ENCODE results near the gene PTX4.

Gene PTX4

GRCh38 chr16:1500465-1501150, 11.9 kb upstream of the PTX4 start:
- no peak for DNase-seq

- no peak for DNase-seq
Measured at GRCh38 chr16:1499756-1500464, 11.2 kb upstream of the PTX4 start.

- DNase-seq, result no peak
Measured at GRCh38 chr16:1498899-1499676, 10.3 kb upstream of the PTX4 start.

- DNase-seq, result no peak
Measured at GRCh38 chr16:1497014-1497598, 8.4 kb upstream of the PTX4 start.

- DNase-seq, result no peak
Measured at GRCh38 chr16:1496464-1496863, 7.7 kb upstream of the PTX4 start.

- no peak for DNase-seq
Measured at GRCh38 chr16:1495889-1496262, 7.1 kb upstream of the PTX4 start.

GRCh38 chr16:1495211-1495888, 6.6 kb upstream of the PTX4 start:
- no peak for DNase-seq

- no peak for DNase-seq
Measured at GRCh38 chr16:1494711-1495110, 6.0 kb upstream of the PTX4 start.

GRCh38 chr16:1494129-1494640, 5.4 kb upstream of the PTX4 start:
- DNase-seq, result no peak

GRCh38 chr16:1493746-1494094, 5.0 kb upstream of the PTX4 start:
- DNase-seq, result no peak

GRCh38 chr16:1492923-1493745, 4.4 kb upstream of the PTX4 start, which contains the start of gene TELO2:
TELO2 (plus strand) TSS chr16:1493360; CDS start chr16:1494282, 922 bp downstream.
- peak; percentile 74 to 93 (median 84) for DNase-seq

GRCh38 chr16:1492082-1492922, 3.6 kb upstream of the PTX4 start:
- DNase-seq, result no peak

- DNase-seq, result no peak
Measured at GRCh38 chr16:1491327-1491726, 2.6 kb upstream of the PTX4 start.

GRCh38 chr16:1489077-1489476, 333 bp upstream of the PTX4 start:
- DNase-seq, result no peak

GRCh38 chr16:1488054-1488601, 616 bp downstream of the PTX4 start:
- DNase-seq, result no peak

- DNase-seq, result no peak
Measured at GRCh38 chr16:1487395-1488053, 1.2 kb downstream of the PTX4 start.

GRCh38 chr16:1486551-1487390, 2.0 kb downstream of the PTX4 start:
- DNase-seq, result no peak

- DNase-seq, result no peak
Measured at GRCh38 chr16:1485847-1486496, 2.8 kb downstream of the PTX4 start.
